ENCODE data around the gene NCK1.

NCK1 gene

GRCh38 chr3:136838641-136839555 lies 23.1 kb upstream of the NCK1 start:
- TF ChIP-seq TAF1 (IDR thresholded peaks at IDR 0.05; ENCODE audit: borderline replicate concordance, insufficient read depth, low read length) (no peak), FOXP2 (optimal IDR thresholded peaks at IDR 0.05; ENCODE audit: borderline replicate concordance, extremely low read depth, extremely low read length, insufficient read depth) (no peak), SIN3A (IDR thresholded peaks at IDR 0.05; ENCODE audit: borderline replicate concordance, insufficient read depth, low read length) (no peak), REST (IDR thresholded peaks at IDR 0.05; ENCODE audit: insufficient read depth in 1 of 2, low read depth in 2 of 2, low read length in 2 of 2) (no peak), POLR2AphosphoS5 (IDR thresholded peaks at IDR 0.05; ENCODE audit: low read depth, low read length) (no peak)

GRCh38 chr3:136839556-136839931 lies 22.5 kb upstream of the NCK1 start:
- no peak for TF ChIP-seq REST (IDR thresholded peaks at IDR 0.05; ENCODE audit: insufficient read depth in 1 of 2, low read depth in 2 of 2, low read length in 2 of 2)
- no peak for TF ChIP-seq SIN3A (IDR thresholded peaks at IDR 0.05; ENCODE audit: borderline replicate concordance, insufficient read depth, low read length)
- no peak for TF ChIP-seq POLR2AphosphoS5 (IDR thresholded peaks at IDR 0.05; ENCODE audit: low read depth, low read length)
- no peak for TF ChIP-seq TAF1 (IDR thresholded peaks at IDR 0.05; ENCODE audit: borderline replicate concordance, insufficient read depth, low read length)
- TF ChIP-seq FOXP2 (optimal IDR thresholded peaks at IDR 0.05; ENCODE audit: borderline replicate concordance, extremely low read depth, extremely low read length, insufficient read depth) = no peak

- TF ChIP-seq REST (IDR thresholded peaks at IDR 0.05; ENCODE audit: insufficient read depth in 1 of 2, low read depth in 2 of 2, low read length in 2 of 2) = no peak
- no peak for TF ChIP-seq TAF1 (IDR thresholded peaks at IDR 0.05; ENCODE audit: borderline replicate concordance, insufficient read depth, low read length)
- no peak for TF ChIP-seq FOXP2 (optimal IDR thresholded peaks at IDR 0.05; ENCODE audit: borderline replicate concordance, extremely low read depth, extremely low read length, insufficient read depth)
- no peak for TF ChIP-seq POLR2AphosphoS5 (IDR thresholded peaks at IDR 0.05; ENCODE audit: low read depth, low read length)
- no peak for TF ChIP-seq SIN3A (IDR thresholded peaks at IDR 0.05; ENCODE audit: borderline replicate concordance, insufficient read depth, low read length)
Measured at GRCh38 chr3:136840252-136840651, 21.8 kb upstream of the NCK1 start.

GRCh38 chr3:136842294-136842693 lies 19.7 kb upstream of the NCK1 start:
- TF ChIP-seq POLR2AphosphoS5 (IDR thresholded peaks at IDR 0.05; ENCODE audit: low read depth, low read length) = no peak
- TF ChIP-seq REST (IDR thresholded peaks at IDR 0.05; ENCODE audit: insufficient read depth in 1 of 2, low read depth in 2 of 2, low read length in 2 of 2) = no peak
- TF ChIP-seq FOXP2 (optimal IDR thresholded peaks at IDR 0.05; ENCODE audit: borderline replicate concordance, extremely low read depth, extremely low read length, insufficient read depth) = no peak
- TF ChIP-seq SIN3A (IDR thresholded peaks at IDR 0.05; ENCODE audit: borderline replicate concordance, insufficient read depth, low read length) = no peak
- no peak for TF ChIP-seq TAF1 (IDR thresholded peaks at IDR 0.05; ENCODE audit: borderline replicate concordance, insufficient read depth, low read length)
